T-helper 2 cell treated with Interferon-gamma antibody and Interleukin-4, amounts not matched to agents 5 μg/mL and 100 μg/mL, for 36 hours (primary cell): ENCODE results near the gene EMC10.
A peak's percentile ranks its signal among the peaks of the same experiment; 100 is the strongest.
"Not testable (repeated sequence)": the region's sequence is repeated elsewhere in the genome, so short reads cannot be mapped to it uniquely, and the experiment has no call there.

Experiments
- DNase-seq: peaks from one replicate; pipeline ENCODE4 v3.0.0; 2021; ENCODE audit warnings: low spot score
- H3K27ac Mint-ChIP-seq: one replicate; pipeline ENCODE4 v1.8.0; 2021; ENCODE audit warnings: mild to moderate bottlenecking, mixed read lengths
- H3K27me3 Mint-ChIP-seq: one replicate; pipeline ENCODE4 v1.8.0; 2021; ENCODE audit warnings: low read depth, mixed read lengths
- H3K36me3 Mint-ChIP-seq: one replicate; pipeline ENCODE4 v1.8.0; 2021; ENCODE audit warnings: low read depth, mixed read lengths
- H3K4me1 Mint-ChIP-seq: one replicate; pipeline ENCODE4 v1.8.0; 2021; ENCODE audit warnings: low read depth, mixed read lengths
- H3K4me3 Mint-ChIP-seq: one replicate; pipeline ENCODE4 v1.8.0; 2022; ENCODE audit warnings: mild to moderate bottlenecking, moderate library complexity, mixed read lengths
- H3K9me3 Mint-ChIP-seq: one replicate; pipeline ENCODE4 v1.8.0; 2021; ENCODE audit warnings: mixed read lengths

EMC10 gene

DNA sequence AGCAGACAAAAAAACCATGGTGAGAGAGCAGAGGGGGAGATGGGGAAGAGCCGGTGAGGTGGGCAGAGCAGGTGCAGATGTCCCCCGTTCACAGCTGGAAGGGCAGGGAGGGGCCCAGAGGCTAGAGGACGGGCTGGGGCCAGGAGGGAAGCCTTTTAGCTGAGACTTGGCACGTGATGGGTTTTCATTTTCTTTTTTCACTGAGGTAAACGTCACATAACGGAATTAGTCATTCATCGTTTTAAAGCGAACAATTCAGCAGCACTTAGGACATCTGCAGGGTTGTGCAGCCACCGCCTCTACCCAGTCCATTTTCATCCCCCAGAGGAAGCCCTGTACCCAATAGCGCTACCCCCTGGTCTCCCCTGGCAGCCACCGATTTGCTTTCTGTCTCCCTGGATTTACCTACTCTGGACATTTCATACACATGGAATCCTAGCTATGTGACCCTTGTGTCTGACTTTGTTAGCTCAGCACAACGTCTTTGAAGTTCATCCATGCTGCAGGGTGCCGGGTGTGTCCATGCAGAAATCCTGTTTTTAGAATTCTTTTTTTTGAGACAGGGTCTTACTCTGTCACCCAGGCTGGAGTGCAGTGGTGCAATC, 16.0 kb upstream of the EMC10 start:
- no peaks in the 10 kb centered on the region for H3K27me3 Mint-ChIP-seq
- H3K4me1 Mint-ChIP-seq = peaks cover 16% of the 10 kb centered on the region
- no peaks in the 10 kb centered on the region for H3K36me3 Mint-ChIP-seq
- H3K9me3 Mint-ChIP-seq = no peaks in the 10 kb centered on the region
- no peak for DNase-seq
- H3K4me3 Mint-ChIP-seq = no peak overlapping the region
- no peak overlapping the region for H3K27ac Mint-ChIP-seq

DNA sequence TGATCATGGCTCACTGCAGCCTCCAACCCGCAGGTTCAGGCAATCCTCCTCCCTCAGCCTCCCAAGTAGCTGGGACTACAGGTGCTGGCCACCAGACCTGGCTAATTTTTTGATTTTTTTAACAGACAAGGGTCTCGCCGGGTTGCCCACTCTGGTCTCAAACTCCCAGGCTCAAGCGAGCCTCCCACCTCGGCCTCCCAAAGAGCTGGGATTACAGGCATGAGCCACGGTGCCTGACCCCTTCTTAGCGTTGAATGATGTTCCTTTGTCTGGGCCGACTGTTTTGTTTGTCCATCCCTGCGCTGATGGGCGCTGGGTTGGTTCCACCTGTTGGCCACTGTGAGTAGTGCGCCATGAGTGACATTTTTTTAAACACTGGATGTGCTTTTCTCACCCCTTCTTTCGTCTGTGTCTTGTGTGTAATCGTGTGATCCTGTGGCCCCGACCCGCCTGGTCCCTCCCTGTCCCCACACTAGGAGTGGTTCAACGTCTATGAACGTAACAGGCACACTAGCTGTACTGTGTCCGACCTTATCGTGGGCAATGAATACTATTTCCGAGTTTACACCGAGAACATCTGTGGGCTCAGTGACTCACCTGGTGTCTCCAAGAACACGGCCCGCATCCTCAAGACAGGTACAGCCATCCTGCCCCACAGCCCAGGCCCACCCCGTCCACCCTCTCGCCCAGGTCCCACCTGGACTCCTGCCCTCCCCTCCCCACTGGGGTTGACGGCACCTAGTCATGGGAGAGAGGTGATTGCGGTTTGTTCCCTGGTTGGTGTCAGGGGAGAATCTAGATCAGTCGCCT, 15.0 kb upstream of the EMC10 start:
- H3K36me3 Mint-ChIP-seq = no peaks in the 10 kb centered on the region
- no peak overlapping the region for H3K4me3 Mint-ChIP-seq
- H3K27me3 Mint-ChIP-seq = no peaks in the 10 kb centered on the region
- H3K27ac Mint-ChIP-seq = peak overlapping the region; percentile 18
- H3K9me3 Mint-ChIP-seq = no peaks in the 10 kb centered on the region
- peak; percentile 62 for DNase-seq
- H3K4me1 Mint-ChIP-seq = peaks cover 16% of the 10 kb centered on the region

DNA sequence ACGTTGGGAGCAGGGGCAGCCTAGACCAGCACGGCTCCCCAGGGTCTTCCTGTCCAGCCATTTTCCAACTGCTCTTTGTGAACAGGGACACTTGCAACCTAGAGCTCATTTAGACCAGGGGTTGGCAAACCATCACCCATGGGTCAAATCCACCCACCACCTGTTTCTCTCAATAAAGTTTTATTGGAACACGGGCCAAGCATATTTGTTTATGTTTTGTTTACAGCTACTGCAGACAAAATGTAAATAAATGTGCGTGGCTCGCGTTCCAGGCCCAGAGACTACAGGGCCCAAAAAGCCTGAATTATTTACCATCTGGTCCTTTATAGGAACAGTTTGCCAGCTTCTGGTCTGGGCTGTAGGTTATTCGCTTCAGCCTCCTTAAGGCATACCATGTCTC, 13.3 kb upstream of the EMC10 start:
- DNase-seq = no peak
- peaks cover 16% of the 10 kb centered on the region for H3K4me1 Mint-ChIP-seq
- H3K27ac Mint-ChIP-seq = no peak overlapping the region
- no peaks in the 10 kb centered on the region for H3K27me3 Mint-ChIP-seq
- H3K9me3 Mint-ChIP-seq = no peaks in the 10 kb centered on the region
- H3K36me3 Mint-ChIP-seq = no peaks in the 10 kb centered on the region
- no peak overlapping the region for H3K4me3 Mint-ChIP-seq

DNA sequence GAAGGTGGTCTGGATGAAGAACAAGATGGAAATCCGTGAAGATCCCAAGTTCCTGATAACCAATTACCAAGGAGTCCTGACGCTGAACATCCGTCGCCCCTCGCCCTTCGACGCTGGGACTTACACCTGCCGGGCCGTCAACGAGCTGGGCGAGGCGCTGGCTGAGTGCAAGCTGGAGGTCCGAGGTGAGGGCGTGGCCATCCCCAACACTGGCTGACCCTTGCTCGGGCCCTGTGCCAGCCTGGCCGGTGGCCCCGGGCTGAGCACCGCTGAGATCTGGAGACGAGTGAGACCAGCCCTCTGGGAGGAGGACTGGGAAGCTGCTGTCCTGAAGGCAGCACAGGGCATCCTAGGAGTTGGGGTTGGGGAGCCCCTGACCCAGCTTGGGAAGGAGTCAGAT, 12.0 kb upstream of the EMC10 start:
- Mint-ChIP-seq H3K36me3 (no peaks in the 10 kb centered on the region), H3K9me3 (no peaks in the 10 kb centered on the region), H3K4me3 (no peak overlapping the region), H3K27ac (no peak overlapping the region), H3K4me1 (peaks cover 16% of the 10 kb centered on the region), H3K27me3 (no peaks in the 10 kb centered on the region)
- no peak for DNase-seq

DNA sequence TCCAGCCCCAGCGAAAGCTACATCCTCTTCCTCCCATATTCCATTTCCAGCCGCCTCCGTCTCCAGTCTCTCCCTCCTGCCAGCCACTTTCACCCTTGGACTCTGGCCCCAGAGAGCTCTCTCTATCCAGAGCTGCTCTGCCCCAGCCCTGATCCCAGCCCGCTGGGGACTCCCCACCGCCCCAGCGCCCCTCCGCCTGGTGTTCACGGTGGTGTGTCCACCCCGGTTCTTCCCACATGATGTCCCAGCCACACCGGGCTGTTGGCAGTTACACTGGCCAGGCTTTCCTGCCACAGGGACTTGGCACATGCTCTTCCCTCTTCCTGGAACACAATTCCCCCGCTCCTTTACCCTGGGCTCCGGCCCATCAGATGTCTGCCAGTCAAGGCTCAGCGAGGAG, 11.3 kb upstream of the EMC10 start:
- H3K4me3 Mint-ChIP-seq = no peak overlapping the region
- no peaks in the 10 kb centered on the region for H3K9me3 Mint-ChIP-seq

DNA sequence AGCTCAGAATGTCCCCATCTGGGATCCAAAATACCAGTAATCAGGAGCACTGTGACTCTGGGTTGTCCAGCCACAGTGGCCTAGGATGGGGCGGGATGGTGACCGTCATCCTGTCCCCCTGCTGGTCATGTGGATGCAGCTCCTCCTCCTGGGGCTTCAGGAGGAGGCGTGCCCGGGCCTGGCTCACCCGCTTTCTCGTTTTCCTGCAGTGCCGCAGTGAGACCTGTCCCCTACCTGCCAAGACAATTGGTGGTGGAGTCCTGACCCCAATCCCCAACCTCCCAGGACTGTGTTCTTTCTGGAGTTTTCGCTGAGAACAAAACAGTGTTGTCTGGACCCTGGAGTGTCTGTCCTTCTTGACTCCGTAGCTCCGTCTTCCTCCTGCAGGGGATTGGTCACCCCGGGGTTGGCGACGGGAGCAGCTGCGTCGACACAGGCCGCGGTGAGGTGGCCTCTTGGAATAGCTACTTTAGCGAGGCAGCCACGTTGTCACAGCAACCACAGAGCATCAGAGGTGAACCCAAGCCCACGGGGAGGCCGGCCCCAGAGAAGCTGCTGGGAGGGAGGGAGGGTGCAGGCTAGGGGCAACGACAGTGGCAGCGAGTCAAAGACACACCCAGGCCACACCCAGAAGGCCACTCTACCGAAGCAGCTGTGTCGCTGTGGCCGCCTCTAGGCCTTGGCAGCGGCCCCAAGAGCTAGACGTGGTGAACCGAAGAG, 10.2 kb upstream of the EMC10 start:
- no peaks in the 10 kb centered on the region for H3K9me3 Mint-ChIP-seq
- no peaks in the 10 kb centered on the region for H3K36me3 Mint-ChIP-seq
- no peaks in the 10 kb centered on the region for H3K27me3 Mint-ChIP-seq
- H3K4me3 Mint-ChIP-seq = no peak overlapping the region
- no peak overlapping the region for H3K27ac Mint-ChIP-seq
- DNase-seq = no peak
- H3K4me1 Mint-ChIP-seq = peaks cover 6% of the 10 kb centered on the region

More for the DNA sequence above, 11.3 kb upstream of the EMC10 start:
- DNase-seq = no peak
- Mint-ChIP-seq H3K27ac (no peak overlapping the region), H3K4me1 (peaks cover 12% of the 10 kb centered on the region), H3K36me3 (no peaks in the 10 kb centered on the region), H3K27me3 (no peaks in the 10 kb centered on the region)

DNA sequence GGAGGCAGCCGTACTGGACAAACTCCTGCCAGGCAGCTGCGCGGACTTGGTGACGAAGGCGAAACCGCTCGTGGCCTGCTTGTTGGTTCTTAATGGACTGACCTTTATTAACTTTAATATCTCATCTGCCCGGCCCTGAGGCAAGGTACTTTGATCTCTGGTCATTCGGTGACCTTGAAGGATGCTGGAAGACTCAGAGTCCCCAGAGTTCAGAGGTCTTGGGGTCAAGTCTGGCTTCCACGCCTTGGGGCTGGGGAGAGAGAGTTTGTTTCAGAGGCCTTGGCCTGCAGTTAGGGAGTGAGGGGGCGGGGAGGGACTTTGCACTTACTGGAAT, 9.6 kb upstream of the EMC10 start:
- Mint-ChIP-seq H3K27me3 (no peaks in the 10 kb centered on the region), H3K27ac (no peak overlapping the region), H3K36me3 (no peaks in the 10 kb centered on the region), H3K9me3 (no peaks in the 10 kb centered on the region), H3K4me1 (peaks cover 3% of the 10 kb centered on the region), H3K4me3 (no peak overlapping the region)
- no peak for DNase-seq

DNA sequence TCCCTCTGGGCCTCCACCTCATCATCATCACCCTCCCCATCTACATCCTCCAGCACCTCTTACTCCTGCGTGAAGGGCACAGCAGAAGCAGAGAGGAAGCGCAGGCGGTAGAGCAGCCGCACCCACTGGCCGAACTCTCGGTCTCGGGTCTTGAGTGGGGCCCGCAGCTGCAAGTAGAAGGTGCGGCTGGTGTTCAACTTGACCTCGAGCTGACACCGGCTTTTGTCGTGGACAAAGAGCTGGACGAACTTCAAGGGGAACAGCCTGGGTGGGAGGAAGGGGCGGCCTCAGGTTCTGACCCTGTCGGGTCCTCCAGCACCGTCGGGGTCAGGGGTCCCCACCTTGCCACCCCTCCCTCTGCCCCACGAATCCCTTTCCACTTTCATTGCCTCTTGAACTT, 8.7 kb upstream of the EMC10 start:
- Mint-ChIP-seq H3K9me3 (no peaks in the 10 kb centered on the region), H3K27ac (no peak overlapping the region), H3K4me3 (no peak overlapping the region), H3K4me1 (no peaks in the 10 kb centered on the region), H3K36me3 (no peaks in the 10 kb centered on the region), H3K27me3 (no peaks in the 10 kb centered on the region)
- DNase-seq = no peak

DNA sequence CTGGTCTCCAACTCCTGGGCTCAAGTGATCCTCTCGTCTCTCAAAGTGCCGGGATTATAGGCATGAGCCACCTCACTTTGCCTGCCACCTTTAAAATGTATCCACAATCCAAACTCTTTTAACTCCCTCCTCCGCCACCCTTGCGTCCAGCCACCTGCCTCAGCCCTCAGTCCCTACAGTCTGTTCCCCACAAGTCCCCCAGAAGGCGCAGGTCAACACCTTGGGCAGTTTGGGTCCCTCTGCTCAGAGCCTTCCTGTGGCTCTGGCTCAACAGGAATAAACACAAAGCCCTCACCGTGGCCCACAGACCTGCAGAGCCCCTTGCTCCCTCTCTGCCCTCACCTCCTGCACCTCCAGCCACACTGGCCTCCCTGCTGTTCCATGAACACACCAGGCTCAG, 7.5 kb upstream of the EMC10 start:
- Mint-ChIP-seq H3K9me3 (no peaks in the 10 kb centered on the region), H3K27ac (no peak overlapping the region), H3K27me3 (no peaks in the 10 kb centered on the region)

DNA sequence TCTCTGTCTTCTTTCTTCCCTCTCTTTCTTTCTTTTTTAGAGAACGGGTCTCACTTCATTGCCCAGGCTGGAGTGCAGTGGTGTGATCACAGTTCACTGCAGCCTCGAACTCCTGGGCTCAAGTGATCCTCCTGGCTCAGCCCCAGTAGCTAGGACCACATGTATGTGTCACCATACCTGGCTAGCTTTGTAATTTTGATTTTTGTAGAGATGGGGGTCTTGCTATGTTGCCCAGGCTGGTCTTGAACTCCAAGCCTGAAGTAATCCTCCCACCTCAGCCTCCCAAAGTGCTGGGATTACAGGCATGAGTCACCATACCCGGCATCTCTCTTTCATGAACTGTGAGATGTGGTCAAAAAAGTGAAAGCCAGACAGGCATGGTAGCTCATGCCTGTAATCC, 3.0 kb upstream of the EMC10 start:
- not testable (repeated sequence) for H3K27ac Mint-ChIP-seq
- H3K36me3 Mint-ChIP-seq = peaks cover 14% of the 10 kb centered on the region

More for the DNA sequence above, 7.5 kb upstream of the EMC10 start:
- DNase-seq = no peak
- Mint-ChIP-seq H3K4me3 (no peak overlapping the region), H3K4me1 (no peaks in the 10 kb centered on the region), H3K36me3 (no peaks in the 10 kb centered on the region)

DNA sequence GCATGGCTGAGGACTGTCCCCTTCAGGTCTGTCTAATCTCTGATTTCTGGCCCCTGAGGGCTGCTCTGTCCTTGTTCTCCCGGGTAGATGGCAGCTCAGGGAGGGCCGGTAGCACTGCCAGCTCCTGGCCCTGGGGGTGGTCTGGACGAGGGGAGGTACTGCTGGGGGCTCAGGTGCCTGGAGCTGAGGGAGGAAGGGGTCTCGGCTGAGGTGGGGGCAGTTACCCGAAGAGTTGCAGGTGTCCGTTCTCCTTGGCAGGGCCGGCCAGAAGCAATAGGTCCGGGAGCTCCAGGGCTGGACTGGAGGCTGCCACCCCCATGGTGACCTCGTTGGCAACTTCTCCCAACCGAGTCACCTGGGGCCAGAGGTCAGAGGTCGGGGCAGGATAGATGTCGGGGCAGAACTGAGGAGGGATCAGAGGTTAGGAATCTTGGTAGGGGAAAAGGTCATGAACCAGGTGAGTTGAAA, 1.2 kb upstream of the EMC10 start:
- peaks cover 7% of the 10 kb centered on the region for H3K4me1 Mint-ChIP-seq
- H3K9me3 Mint-ChIP-seq = no peaks in the 10 kb centered on the region
- no peak for DNase-seq
- H3K36me3 Mint-ChIP-seq = peaks cover 22% of the 10 kb centered on the region
- H3K4me3 Mint-ChIP-seq = peak overlapping the region; percentile 8
- H3K27ac Mint-ChIP-seq = peak overlapping the region; percentile 52
- H3K27me3 Mint-ChIP-seq = no peaks in the 10 kb centered on the region

More for the DNA sequence above, 3.0 kb upstream of the EMC10 start:
- H3K27me3 Mint-ChIP-seq, DNase-seq, H3K4me3 Mint-ChIP-seq, H3K9me3 Mint-ChIP-seq, H3K4me1 Mint-ChIP-seq: not testable (repeated sequence)

DNA sequence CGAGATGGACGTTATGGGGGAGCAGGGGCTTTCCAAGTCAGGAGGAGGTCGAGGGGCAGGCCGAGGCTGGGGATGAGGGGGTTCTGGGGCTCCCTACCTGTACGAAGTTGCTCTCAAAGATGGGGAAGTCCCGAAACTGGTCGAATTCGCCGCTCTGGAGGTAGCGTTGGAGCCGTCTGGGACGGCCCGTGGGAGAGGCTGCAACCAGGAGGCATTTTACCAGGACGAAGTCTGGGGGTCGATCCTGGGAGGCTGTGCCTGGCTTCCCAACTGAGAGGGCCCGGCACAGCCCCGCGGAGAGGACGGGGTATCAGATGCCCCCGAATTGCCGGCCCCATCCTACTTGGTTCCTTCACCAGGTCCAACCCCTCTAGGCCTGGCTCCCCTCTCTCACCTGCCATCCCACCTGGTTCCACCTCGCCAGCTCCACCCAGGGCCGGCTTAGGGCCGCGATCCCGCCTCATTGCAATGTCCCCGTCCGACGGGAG, 527 bp upstream of the EMC10 start:
- peaks cover 7% of the 10 kb centered on the region for H3K4me1 Mint-ChIP-seq
- H3K4me3 Mint-ChIP-seq = peak overlapping the region; percentile 99
- peak overlapping the region; percentile 91 for H3K27ac Mint-ChIP-seq
- peaks cover 22% of the 10 kb centered on the region for H3K36me3 Mint-ChIP-seq
- DNase-seq = no peak
- H3K27me3 Mint-ChIP-seq = no peaks in the 10 kb centered on the region
- H3K9me3 Mint-ChIP-seq = no peaks in the 10 kb centered on the region

DNA sequence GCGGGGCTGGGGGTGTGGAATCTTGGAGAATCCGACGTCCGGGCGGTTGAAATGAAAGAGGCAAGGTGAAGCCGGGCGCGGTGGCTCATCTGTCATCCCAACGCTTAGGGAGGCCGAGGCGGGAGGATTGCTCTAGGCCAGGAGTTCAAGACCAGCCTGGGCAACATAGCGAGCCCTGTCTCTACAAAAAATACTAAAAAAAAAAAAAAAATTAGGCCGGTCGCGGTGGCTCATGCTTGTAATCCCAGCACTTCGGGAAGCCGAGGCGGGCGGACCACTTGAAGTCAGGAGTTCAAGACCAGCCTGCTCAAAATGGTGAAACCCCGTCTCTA, 566 bp downstream of the EMC10 start:
- Mint-ChIP-seq H3K36me3 (peaks cover 25% of the 10 kb centered on the region), H3K4me1 (peaks cover 7% of the 10 kb centered on the region)

More for the DNA sequence above, 566 bp downstream of the EMC10 start:
- Mint-ChIP-seq H3K27ac (peak overlapping the region; percentile 91), H3K4me3 (peak overlapping the region; percentile 99), H3K27me3 (no peaks in the 10 kb centered on the region), H3K9me3 (no peaks in the 10 kb centered on the region)
- DNase-seq = no peak
